Ovary (tissue), 9 donors: Measurements from ENCODE around the gene RSRC2. TPM values are rescaled to one million over a fixed set of nuclear protein-coding genes. Genes with fewer than 3 reads are reported as not detected.
"Not testable (repeated sequence)": the region's sequence is repeated elsewhere in the genome, so short reads cannot be mapped to it uniquely, and the experiment has no call there.

Experiments used
- DNase-seq, 5 donors: peaks; one replicate each; pipeline ENCODE4 v3.0.0-alpha.2; 2019 to 2020
- H3K27ac ChIP-seq, 2 donors: fragments of 200-600 bp; one replicate each; pipeline versions ENCODE4 v1.5.1 to v1.8.0; 2019 to 2022
- H3K27me3 ChIP-seq: fragments of 200-600 bp; one replicate; pipeline ENCODE4 v1.8.0; 2022
- H3K36me3 ChIP-seq: fragments of 200-600 bp; sonication (generic); one replicate; pipeline ENCODE4 v1.5.1; 2019
- H3K4me1 ChIP-seq: one replicate; pipeline ENCODE4 v1.8.1; 2013; ENCODE audit warnings: mild to moderate bottlenecking, moderate library complexity; ENCODE audit not compliant: insufficient read depth
- H3K4me3 ChIP-seq: fragments of 200-600 bp; sonication (generic); one replicate; pipeline ENCODE4 v1.5.1; 2017
- H3K9me3 ChIP-seq, 2 donors: fragments of 200-600 bp in 1 of 2; sonication (generic) in 1 of 2; one replicate each; pipeline versions ENCODE4 v1.5.1 to v1.8.1; 2013 to 2019; ENCODE audit warnings: mild to moderate bottlenecking in 1 of 2, moderate library complexity in 1 of 2
- CTCF ChIP-seq, 3 donors: fragments of 450-650 bp in 2 of 3; fragments of 200-600 bp in 1 of 3; IDR thresholded peaks; one replicate each; pipeline versions ENCODE4 v1.5.1 to v1.8.0; 2016 to 2022; ENCODE audit warnings: antibody characterized with exemption in 3 of 3, mild to moderate bottlenecking in 1 of 3
- EP300 ChIP-seq: sonication (generic); formaldehyde crosslinking; IDR thresholded peaks from one replicate; pipeline ENCODE4 v1.6.1; 2017; ENCODE audit warnings: antibody characterized with exemption
- POLR2A ChIP-seq: fragments of 450-650 bp; IDR thresholded peaks from one replicate; pipeline ENCODE4 v1.6.1; 2017; ENCODE audit warnings: antibody characterized with exemption, mild to moderate bottlenecking, moderate library complexity
- WGBS, 3 donors: extraction: QIAGEN DNeasy Blood & Tissue Kit in 1 of 3; methylation state at CpG; one replicate each; pipeline versions ENCODE4 v1.1.5 to v1.1.7; 2013 to 2017; 5-methylcytosine and 5-hydroxymethylcytosine counted together
- intact Hi-C, 4 donors: fragments of 100-400 bp; cut with DNase I; formaldehyde crosslinking; loops; one replicate each; pipeline versions ENCODE4 v1.11.0 to v1.15.1; 2022 to 2023
- polyA plus RNA-seq, 2 donors: library from polyadenylated mRNA; stranded (reverse); fragments of 200-250 nt in 1 of 2; fragments of 350-450 nt in 1 of 2; fragmentation: Illumina TruSeq in 1 of 2; extraction: RNeasy Lipid Tissue Mini Kit (QIAGEN cat#74804) in 1 of 2; gene quantifications; one replicate each; pipeline ENCODE4 v1.2.3, GENCODE V29; 2013 to 2014
- total RNA-seq, 7 donors: library from RNA; depleted of rRNA in 2 of 7; stranded (reverse); fragments of >200 nt in 2 of 7; fragmentation: NEBNext Ultra II Directional in 3 of 7; extraction: Animal tissue kit (Norgen Biotek cat#: 25700) in 3 of 7; gene quantifications; one replicate each; pipeline versions ENCODE4 v1.1.0 to v1.2.4, GENCODE V29; 2016 to 2023
- donor health status: DM: no; HTN: no; CAD: no; lungs with moderate emphysema.
- donor health status: DM: no; HTN: no; CAD: no.
- donor health status: Bipolar disorder and iron deficiency.
- donor health status: DM: yes; HTN: yes; CAD: no.
- donor health status: DM: no; HTN: no; CAD: no.
- donor health status: DM: yes; HTN: yes; CAD: no.

The RSRC2 gene
- total and polyA plus RNA-seq, 9 donors, result 54.1 to 90.7 (median 62.7) TPM

- Histone ChIP-seq H3K9me3 (no peaks in the 10 kb centered on the region), H3K4me1 (no peaks in the 10 kb centered on the region), H3K27me3 (no peaks in the 10 kb centered on the region), H3K4me3 (no peak overlapping the region), H3K27ac (peak overlapping the region in 1 of 2 donors; percentile 19), H3K36me3 (no peaks in the 10 kb centered on the region)
- 1 to 11% (median 6%) methylated on average over 3 of the region's 3 CpGs for WGBS, 3 donors
- TF ChIP-seq EP300 (no peak), CTCF (IDR thresholded peaks at IDR 0.05) (peak; percentile 27 to 84 (median 79))
- no peak for DNase-seq
- intact Hi-C loops, result loop anchor here in 3 of 4 donors (2.0 to 10.0 kb wide), 4 partner anchors 47 to 74 kb away; partner anchors contain the start of gene CLIP1 (in 1 of the 3)
Measured at GRCh38 chr12:122471324-122472226, 55.2 kb downstream of the RSRC2 start.

- WGBS, 3 donors, result 91 to 95% (median 93%) methylated on average over 7 of the region's 7 CpGs
Measured at GRCh38 chr12:122470576-122470975, 56.2 kb downstream of the RSRC2 start.

GRCh38 chr12:122469856-122470255, 56.9 kb downstream of the RSRC2 start:
- H3K27me3 ChIP-seq, H3K27ac ChIP-seq, DNase-seq, H3K4me3 ChIP-seq, H3K9me3 ChIP-seq, H3K4me1 ChIP-seq, H3K36me3 ChIP-seq: not testable (repeated sequence)
- WGBS, 3 donors, result 78 to 86% (median 80%) methylated on average over 6 of the region's 6 CpGs
- intact Hi-C loops, result loop anchor here in 2 of 4 donors (5.0 to 10.0 kb wide), 3 partner anchors 45 to 73 kb away; partner anchors contain the start of gene CLIP1 (in 1 of the 2)

More at GRCh38 chr12:122470576-122470975, 56.2 kb downstream of the RSRC2 start:
- intact Hi-C loops, result loop anchor here in 2 of 4 donors (5.0 to 10.0 kb wide), 3 partner anchors 46 to 73 kb away; partner anchors contain the start of gene CLIP1 (in 1 of the 2)
- H3K4me3 ChIP-seq, H3K27me3 ChIP-seq, H3K27ac ChIP-seq, H3K9me3 ChIP-seq, H3K4me1 ChIP-seq, H3K36me3 ChIP-seq: not testable (repeated sequence)
- DNase-seq, result peak in 1 of 5 donors; percentile 32

- Histone ChIP-seq H3K36me3 (no peaks in the 10 kb centered on the region), H3K9me3 (no peaks in the 10 kb centered on the region), H3K4me1 (no peaks in the 10 kb centered on the region), H3K4me3 (no peak overlapping the region), H3K27ac (no peak overlapping the region), H3K27me3 (no peaks in the 10 kb centered on the region)
- intact Hi-C loops, result no loop called here
- no peak for DNase-seq
- no peak for TF ChIP-seq EP300
- no peak for TF ChIP-seq POLR2A
- no peak for TF ChIP-seq CTCF (IDR thresholded peaks at IDR 0.05)
- 72 to 75% (median 73%) methylated on average over 4 of the region's 4 CpGs for WGBS, 3 donors
Measured at GRCh38 chr12:122467983-122468382, 58.8 kb downstream of the RSRC2 start.

- H3K36me3 ChIP-seq, H3K4me1 ChIP-seq, H3K9me3 ChIP-seq, intact Hi-C loops, H3K27me3 ChIP-seq, H3K27ac ChIP-seq, H3K4me3 ChIP-seq: not testable (repeated sequence)
- peak in 1 of 5 donors; percentile 45 for DNase-seq
- TF ChIP-seq EP300, result peak; percentile 53
- 72 to 79% (median 78%) methylated on average over 17 of the region's 17 CpGs for WGBS, 3 donors
Measured at GRCh38 chr12:122464317-122465042, 62.3 kb downstream of the RSRC2 start.
